ENCODE data around the gene C16orf74. TPM values are rescaled to one million over a fixed set of nuclear protein-coding genes. Genes with fewer than 3 reads are reported as not detected.

Gene C16orf74
- polyA plus RNA-seq: 1 to 10 TPM in 2 of 3 donors, under 1 TPM in 1; 0.54 to 5.1 (median 4.2) TPM

DNA sequence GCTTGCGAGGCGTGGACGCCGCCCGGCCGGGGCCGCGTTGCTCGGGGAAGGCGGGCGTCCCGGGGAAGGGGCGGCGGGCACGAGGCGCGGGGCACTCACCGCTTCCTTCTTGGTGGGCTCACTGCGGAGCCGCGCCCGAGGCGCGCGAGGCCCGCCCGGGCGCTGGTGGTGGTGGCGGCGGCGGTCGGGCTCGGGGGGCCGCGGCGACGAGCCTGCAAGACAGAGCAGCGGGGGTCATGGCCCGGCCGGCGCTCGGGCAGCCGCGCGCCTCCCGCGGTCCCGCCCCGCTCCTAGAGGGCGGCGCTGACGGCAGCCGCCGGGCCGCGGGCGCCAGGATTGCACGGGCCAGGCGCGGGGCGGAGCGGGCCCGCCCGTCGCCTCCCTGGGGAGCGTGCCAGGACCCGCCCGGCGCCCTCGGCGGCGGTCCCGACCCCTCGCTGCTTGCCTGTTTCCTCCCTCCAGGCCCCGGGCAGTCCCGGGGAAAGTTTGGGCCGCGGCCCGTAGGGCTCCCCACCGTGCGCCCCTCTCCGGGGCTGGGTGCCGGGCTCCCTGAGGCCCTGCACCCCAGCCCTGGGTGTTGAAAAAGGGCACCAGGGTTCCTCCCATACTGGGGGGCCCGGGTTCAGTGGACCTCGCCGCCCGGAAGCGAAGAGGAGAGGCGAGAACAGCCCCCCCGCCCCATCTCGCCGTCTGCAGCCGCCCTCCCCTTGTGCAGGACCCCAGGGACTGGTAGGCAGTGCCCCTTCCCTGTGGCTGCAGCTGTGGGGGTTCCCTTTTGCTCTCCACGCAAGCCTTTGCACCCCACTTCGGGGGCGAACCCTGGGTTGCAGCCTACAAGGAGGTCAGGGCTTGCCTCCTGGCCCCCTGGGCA is at the start of gene C16orf74:
C16orf74 (minus strand) TSS at position 270 of the 871 bp plus-strand sequence. CDS start 15,879 bp downstream, outside the sequence.
- H3K27ac ChIP-seq (ENCODE audit: low read depth, low read length): no peak within 1 kb of the TSS
- WGBS, 3 donors: 4 to 9% (median 4%) methylated on average over 66 to 96 of the region's 96 CpGs

DNA sequence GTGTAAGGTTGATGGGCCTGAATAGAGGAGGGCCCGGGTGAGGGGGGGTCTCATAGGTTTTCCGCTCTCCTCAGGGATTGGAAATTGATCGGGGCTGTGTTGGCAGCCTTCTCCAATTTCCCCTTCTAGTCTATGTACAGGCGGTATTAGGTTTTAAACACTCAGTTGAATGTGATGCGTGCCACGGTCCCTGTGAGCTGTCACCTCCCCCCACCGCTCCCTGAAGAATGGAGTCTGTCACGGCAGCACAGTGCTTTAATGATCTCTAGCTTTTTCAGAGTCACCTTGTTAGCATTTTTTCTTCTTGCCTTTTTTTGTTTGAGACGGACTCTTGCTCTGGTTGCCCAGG is 49.4 kb upstream of the C16orf74 start:
- WGBS, 3 donors: 7 to 20% (median 19%) methylated on average over 9 of the region's 9 CpGs

DNA sequence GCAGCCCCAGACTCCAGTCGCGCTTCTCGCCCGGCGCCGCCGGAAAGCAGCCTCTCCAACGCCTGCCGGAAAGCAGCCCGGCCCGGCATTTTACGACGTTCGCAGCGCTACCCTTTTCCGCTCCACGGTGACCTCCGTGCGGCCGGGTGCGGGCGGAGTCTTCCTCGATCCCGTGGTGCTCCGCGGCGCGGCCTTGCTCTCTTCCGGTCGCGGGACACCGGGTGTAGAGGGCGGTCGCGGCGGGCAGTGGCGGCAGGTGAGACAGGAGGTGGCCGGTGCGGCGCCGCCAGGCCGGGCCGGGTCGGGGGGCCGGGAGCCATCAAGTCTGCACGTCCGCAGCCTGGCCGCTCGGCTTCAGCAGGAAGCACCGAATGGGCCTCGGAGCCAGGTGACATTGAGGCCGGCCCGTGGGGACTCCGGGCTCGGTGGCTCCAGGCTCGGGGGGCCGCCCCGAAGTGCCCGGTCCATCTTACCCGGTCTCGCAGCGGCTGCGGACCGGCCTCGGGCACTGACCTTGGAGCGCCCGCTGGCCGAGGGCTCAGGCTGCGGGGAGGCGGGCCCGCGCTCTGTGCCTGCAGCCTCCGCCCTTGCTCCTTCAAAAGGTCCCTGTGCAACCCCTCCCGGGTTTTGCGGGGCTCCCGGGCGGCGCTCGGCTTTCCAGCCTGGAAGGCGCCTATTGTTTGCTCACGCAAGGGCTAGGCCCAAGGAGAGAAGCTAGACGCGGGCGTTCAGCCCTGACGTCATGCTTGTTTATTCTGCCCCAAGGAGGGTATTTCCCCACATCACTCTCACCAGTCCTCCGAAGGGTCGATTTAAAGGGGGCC is 48.8 kb upstream of the C16orf74 start, which contains the start of the genes COX4I1 and EMC8:
COX4I1 (plus strand) TSS at position 199 of the 824 bp plus-strand sequence. CDS start 1,511 bp downstream, outside the sequence.
EMC8 (minus strand) TSS at position 48 of the 824 bp plus-strand sequence. CDS start 249 bp downstream, outside the sequence.
- WGBS, 3 donors: 0% methylated on average over 57 to 87 of the region's 87 CpGs
- no peak within 1 kb of the TSS for H3K27ac ChIP-seq (ENCODE audit: low read depth, low read length)

More for the DNA sequence above, 49.4 kb upstream of the C16orf74 start:
- H3K27ac ChIP-seq (ENCODE audit: low read depth, low read length): no peak overlapping the region

DNA sequence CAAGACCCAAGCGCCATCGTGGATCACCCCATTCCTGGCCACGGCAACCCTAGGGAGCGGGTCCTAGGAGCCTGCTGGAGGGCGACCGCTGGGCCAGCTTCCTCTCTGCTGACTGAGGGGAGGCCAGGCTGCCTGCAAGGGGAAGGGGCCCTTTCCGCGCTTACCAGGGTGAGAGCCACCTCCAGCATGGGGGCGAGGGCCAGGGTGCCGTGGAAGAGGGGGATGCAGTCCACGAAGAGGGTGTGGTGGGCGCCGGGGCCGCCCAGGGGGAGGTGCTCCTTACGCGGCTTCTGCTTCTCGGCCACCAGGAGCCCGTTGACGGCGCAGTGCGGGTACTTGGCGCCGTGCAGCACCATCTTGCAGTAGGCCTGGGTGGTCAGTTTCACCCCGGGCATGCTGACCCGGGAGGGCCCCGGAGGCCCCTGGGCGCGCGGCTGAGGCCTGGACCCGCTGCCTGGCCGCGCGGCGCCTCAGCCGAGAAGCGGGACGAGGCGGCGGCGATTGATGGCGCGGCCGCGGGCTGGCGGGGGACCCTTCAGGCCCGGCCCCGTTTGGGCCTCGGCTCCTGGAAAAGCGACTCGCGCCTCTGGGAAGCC is 48.1 kb upstream of the C16orf74 start:
- no peak overlapping the region for H3K27ac ChIP-seq (ENCODE audit: low read depth, low read length)
- 0% methylated on average over 41 to 51 of the region's 51 CpGs for WGBS, 3 donors

DNA sequence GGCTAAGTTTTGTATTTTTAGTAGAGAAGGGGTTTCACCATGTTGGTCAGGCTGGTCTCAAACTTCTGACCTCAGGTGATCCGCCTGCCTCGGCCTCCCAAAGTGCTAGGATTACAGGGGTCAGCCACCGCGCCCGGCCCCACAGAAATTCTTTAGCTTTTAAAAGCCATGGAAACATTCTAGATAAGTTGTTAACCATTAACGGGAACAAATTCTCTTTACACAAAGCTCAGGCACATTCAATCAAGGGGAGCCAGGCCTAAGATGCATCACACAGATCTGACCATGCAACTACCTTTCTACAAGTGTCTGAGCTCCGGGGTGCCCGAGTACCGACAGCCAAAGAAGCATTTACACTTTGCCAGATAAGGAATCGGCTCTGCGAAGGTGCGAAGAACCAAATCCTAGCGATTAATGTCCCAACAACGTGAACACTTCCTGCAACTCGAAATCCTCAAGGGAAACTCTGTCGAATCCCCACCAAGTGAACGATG is 47.4 kb upstream of the C16orf74 start:
- WGBS, 3 donors: 8 to 26% (median 24%) methylated on average over 17 of the region's 17 CpGs
- H3K27ac ChIP-seq (ENCODE audit: low read depth, low read length): no peak overlapping the region

DNA sequence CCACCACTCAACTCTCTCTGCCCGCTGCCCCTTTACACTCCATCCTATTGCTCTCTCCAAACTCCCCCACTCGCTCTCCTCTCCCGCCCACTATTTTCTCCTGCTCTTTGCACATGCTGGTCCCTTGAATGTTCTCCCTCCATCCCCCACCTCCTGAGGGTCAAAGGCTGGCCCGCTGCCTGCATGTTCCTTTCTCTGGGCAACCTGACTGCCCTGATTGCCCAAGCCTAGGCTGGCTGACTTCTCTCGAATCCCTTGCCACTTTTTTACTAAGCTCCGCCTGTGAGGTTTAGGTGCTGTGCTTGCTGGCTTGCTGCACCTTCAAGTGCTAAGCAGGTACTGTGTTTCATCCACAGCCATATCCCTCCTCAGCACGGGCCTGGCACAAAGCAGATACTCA is 45.7 kb upstream of the C16orf74 start:
- H3K27ac ChIP-seq (ENCODE audit: low read depth, low read length): no peak overlapping the region
- WGBS, 3 donors: 89 to 92% (median 91%) methylated on average over 7 of the region's 7 CpGs

DNA sequence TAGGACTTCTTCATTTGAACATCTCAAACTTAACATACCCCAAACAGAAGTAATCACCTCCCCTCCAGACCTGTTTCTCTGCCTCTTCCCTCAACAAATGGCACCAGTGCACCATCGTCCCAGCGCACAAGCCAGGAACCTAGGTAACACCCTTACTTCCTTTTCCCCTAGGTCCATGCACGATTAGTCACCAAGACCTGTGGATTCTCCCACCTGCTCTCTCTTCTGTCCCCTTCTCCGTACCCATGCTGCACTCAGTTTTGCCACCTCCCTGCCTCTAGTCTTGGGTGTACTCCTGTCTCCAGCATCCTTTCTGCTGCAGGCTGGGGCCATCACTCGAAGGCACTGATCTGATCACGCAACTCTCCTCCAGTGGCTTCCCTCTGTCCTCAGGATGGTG is 45.3 kb upstream of the C16orf74 start:
- 71 to 86% (median 84%) methylated on average over 6 of the region's 6 CpGs for WGBS, 3 donors
- H3K27ac ChIP-seq (ENCODE audit: low read depth, low read length): no peak overlapping the region

DNA sequence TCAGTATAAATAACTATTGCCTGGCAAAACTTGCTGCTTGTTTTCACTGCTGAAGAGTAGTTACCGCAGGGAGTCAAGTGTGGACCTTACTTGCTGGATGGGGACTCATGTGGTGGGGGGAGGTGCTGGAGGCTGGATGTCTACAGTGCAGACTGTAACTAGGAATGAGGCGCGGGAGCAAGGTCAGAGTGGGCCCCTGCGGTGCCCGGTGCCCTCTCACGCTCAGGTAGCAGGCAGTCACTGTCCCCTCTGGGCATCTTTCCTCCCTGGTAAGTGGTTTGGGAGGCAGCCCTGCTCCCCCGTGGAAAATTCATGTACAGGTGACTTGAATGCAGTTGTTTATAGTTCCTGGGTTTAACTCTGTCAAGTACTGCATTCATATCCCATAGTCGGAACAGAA is 43.8 kb upstream of the C16orf74 start:
- WGBS, 3 donors: 82 to 90% (median 89%) methylated on average over 8 of the region's 8 CpGs
- no peak overlapping the region for H3K27ac ChIP-seq (ENCODE audit: low read depth, low read length)

DNA sequence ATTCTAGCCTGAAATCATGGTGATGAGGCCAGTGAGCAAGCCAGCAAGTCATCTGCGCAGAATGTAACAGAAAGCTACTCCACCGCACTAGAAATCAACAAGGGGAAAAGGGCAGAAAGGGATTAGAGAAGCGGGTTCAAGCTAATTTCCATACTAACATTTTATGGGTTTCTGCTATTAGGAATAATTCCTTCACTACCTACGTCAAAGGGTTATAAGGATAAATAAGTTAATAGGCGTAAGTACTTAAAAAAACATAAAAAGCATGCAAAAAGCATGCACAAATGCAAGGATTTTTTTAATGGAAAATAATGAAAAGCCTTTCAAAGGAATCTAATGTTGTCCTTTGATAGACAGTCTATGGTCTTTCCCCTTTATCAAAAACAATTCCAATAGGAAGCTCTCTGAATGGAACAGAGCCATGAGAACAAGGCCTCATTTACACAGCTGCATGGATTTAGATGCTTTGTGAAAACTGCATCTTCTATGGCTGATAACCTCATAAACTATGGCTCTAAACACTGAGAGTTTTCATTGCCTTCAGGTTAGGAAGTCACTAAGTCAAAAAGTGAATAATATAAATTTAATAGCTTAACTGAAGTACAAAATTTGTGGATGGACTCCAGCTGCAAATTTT is 42.9 kb upstream of the C16orf74 start:
- no peak overlapping the region for H3K27ac ChIP-seq (ENCODE audit: low read depth, low read length)
- 88 to 97% (median 96%) methylated on average over 5 of the region's 5 CpGs for WGBS, 3 donors

DNA sequence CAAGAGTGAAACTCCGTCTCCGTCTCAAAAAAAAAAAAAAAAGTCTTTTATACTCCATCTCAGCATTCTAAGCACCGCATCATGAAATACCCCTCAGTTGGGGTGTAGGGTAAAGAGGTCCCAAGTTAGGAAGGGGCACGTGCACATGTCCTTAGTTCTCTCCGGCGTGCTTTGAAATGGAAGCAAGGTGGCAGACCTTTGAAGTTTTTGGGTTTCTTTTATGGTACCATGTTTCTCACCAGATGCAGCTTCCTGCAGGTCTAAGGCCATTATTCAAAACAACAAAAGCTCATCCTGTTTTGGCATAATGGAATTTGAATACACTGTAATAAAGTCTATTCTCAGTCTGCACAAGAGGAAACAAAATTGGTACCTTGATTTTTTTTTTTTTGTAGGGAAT is 38.9 kb upstream of the C16orf74 start:
- no peak overlapping the region for H3K27ac ChIP-seq (ENCODE audit: low read depth, low read length)
- 83 to 86% (median 85%) methylated on average over 6 of the region's 6 CpGs for WGBS, 3 donors

DNA sequence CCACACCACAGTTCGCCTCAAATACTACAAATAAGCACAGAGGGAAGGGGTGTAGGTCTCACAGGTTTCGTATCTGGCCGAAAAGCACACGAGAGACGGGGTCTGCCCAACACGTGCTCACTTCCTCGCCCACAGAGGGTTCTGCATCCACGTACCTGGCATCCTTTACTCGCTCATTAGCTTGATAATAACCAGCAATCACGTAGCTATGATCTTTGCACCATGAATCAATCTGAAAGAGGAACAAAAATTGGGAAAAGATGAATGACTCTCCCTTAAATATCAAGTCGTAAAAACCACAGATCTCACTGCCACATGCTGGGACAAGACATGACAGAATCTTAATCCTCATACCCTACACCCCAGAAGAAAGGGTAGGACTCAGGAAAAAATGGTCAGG is 37.9 kb upstream of the C16orf74 start:
- WGBS, 3 donors: 90 to 94% (median 91%) methylated on average over 11 of the region's 11 CpGs
- H3K27ac ChIP-seq (ENCODE audit: low read depth, low read length): no peak overlapping the region

DNA sequence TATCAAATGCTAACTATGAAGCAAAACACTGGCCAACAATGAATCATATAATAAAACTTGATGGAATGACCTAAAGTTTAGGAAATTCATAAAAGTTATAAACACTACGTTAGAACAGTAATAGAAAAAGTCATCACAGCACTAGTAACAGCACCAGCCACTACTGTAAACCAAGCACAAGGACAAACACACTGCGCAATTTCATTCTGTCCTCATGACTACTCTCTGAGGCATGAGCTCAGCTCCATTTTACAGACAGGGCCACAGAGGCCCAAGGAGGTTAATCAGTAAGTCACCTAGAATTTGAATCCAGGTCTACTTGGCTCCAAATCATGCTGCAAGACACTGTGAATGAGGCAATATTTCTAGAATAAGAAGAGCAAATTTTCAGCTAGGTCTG is 35.0 kb upstream of the C16orf74 start:
- no peak overlapping the region for H3K27ac ChIP-seq (ENCODE audit: low read depth, low read length)
- WGBS, 3 donors: 93 to 95% (median 94%) methylated on average over 2 of the region's 2 CpGs

DNA sequence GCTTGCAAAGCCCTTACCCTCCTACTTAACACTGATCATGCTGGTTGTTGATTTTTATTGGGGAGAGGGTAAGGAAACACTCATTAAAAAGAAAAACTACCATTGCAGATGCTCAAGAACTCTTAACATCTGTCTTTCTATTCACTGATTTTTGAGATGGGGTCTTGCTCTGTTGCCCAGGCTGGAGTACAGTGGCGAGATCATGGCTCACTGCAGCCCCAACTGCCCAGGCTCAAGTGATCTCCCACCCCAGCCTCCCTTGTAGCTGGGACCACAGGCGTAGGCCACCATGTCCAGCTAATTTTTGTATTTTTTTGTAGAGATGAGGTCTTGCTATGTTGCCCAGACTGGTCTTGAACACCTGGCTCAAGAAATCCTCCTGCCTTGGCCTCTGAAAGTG is 33.9 kb upstream of the C16orf74 start:
- 97 to 98% (median 98%) methylated on average over 2 of the region's 2 CpGs for WGBS, 3 donors
- H3K27ac ChIP-seq (ENCODE audit: low read depth, low read length): no peak overlapping the region

DNA sequence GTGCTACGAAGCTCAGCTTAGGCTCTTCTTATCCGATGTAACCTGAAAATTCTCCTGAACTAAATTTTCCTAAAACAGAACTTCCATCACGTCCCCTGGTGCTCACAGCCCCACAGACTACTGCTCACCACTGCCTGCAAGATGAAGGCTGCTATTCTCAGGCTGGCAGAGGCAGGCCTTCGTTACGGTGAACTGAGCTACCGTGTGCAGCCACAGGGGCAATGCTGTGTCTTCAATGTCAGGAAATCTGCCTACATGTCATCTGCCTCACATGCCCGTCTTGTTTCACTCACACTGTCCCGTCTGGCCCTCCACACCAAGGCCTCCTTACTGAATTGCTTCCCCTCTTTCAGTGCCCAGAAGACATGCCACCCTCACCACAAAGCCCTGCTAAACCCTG is 32.5 kb upstream of the C16orf74 start:
- WGBS, 3 donors: 81 to 94% (median 86%) methylated on average over 8 of the region's 8 CpGs
- H3K27ac ChIP-seq (ENCODE audit: low read depth, low read length): no peak overlapping the region

DNA sequence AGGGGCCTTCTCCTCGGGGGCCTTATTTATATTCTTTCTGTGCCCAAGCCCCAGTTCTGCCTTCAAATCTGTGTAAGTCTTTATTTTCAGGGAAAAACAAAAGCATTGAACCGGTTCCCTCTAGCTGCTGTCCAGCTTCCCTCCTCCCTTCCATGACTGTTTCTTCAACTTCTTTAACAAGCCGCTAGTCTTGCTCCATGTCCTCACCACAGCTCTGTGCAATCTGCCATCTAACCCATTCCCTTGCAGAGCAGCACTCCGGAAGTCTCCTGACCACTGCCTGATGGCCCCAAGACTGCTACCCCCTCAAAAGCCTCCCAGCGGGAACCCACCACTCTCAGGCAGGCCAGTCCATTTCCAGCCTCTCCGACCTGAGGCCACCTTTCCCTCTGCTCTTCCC is 31.6 kb upstream of the C16orf74 start:
- WGBS, 3 donors: 57 to 78% (median 67%) methylated on average over 6 of the region's 6 CpGs

DNA sequence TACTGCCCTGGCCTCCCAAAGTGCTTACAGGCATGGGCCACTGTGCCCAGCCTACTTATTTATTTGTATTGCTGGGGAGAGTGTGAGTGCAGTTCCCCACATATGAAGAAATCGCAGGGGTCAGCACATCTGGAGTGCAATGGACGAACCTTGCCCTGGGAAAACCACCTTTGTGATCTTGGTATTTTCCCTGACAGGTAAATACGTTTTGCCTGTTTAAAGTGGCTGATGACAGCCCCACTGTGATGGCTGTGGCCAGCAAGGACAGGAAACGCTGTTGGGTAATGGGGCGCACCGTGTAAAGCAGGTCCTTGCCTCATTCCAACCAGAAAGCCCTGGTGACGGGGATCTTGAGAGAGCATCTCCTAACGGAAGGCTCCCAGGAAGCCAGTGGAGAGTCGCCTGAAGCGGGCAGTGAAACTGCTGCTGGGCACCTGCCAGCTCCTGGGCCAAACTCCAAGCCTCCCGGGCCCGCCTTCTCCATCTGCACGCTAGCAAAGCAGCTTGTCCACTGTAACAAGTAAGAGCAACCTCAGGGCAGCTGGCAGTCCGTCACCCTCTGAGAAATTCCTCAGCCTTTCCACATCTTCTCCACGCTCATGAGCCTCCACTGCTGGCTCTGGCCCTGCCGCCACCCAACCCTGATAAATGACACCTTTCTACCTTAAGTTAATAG is 30.9 kb upstream of the C16orf74 start:
- no peak overlapping the region for H3K27ac ChIP-seq (ENCODE audit: low read depth, low read length)
- 33 to 54% (median 50%) methylated on average over 16 of the region's 16 CpGs for WGBS, 3 donors

More for the DNA sequence above, 31.6 kb upstream of the C16orf74 start:
- H3K27ac ChIP-seq (ENCODE audit: low read depth, low read length): no peak overlapping the region

DNA sequence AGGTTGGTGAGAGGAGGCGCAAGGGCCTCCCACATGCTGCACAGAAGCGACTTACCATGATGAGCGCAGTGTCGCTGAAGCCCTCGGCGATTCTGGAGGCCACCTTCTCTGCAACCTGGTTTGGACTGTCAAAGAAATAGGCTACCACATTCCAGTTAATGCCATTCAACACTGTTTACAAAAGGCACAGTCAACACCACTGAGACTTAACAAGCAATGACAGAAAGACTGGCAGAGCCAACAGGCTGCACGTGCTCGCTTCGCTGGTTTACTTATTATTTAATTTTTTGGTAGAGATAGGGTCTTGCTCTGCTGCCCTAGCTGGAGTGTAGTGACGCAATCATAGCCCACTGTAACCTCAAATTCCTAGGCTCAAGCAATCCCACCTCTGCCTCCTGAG is 30.3 kb upstream of the C16orf74 start:
- 88 to 89% (median 88%) methylated on average over 10 of the region's 10 CpGs for WGBS, 3 donors
- H3K27ac ChIP-seq (ENCODE audit: low read depth, low read length): no peak overlapping the region

DNA sequence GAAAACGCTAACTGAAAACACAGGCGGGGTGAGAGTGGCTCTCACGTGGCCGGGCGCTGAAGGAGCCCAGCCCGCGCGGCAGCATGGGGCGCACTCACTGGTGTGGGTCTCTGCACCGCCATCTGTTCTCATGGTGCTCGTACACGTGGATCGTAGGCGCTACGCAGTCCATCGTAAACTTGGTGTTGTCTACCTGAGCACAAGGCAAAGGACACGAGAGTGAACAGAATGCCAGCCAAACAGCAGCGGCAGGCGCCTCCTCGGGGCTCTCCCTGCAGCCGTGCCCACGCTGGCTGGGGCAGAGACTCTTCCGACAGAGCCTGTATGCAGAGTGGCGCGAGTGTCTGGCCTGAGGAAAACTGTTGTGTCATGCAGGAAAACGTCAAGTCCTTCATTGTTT is 29.4 kb upstream of the C16orf74 start:
- WGBS, 3 donors: 90 to 93% (median 91%) methylated on average over 26 of the region's 26 CpGs
- H3K27ac ChIP-seq (ENCODE audit: low read depth, low read length): no peak overlapping the region

Measured in adipose tissue (tissue), 3 donors.